Measurements from ENCODE around the gene ATG2B.
A peak's percentile ranks its signal among the peaks of the same experiment; 100 is the strongest.

The ATG2B gene

GRCh38 chr14:96362965-96363750 is at the start of gene ATG2B, which contains the start of gene GSKIP:
ATG2B (minus strand) TSS chr14:96363341; CDS start chr14:96362976, 365 bp downstream.
GSKIP (plus strand) TSS chr14:96363526; CDS start chr14:96382248, 18,722 bp downstream.
- no peaks in the 10 kb centered on the region for H3K9me3 Mint-ChIP-seq
- H3K27me3 Mint-ChIP-seq (ENCODE audit: low read depth), result no peaks in the 10 kb centered on the region
- H3K4me3 Mint-ChIP-seq, result peak within 1 kb of the TSS; percentile 95 to 97 (median 95)
- peak within 1 kb of the TSS; percentile 83 to 93 (median 92) for H3K27ac Mint-ChIP-seq
- no peak for TF ChIP-seq CTCF (IDR thresholded peaks at IDR 0.05; ENCODE audit: unreplicated experiment in 3 of 3)
- H3K4me1 Mint-ChIP-seq, result peaks cover 44% of the 10 kb centered on the region
- peaks cover 4% of the 10 kb centered on the region for H3K36me3 Mint-ChIP-seq (ENCODE audit: low read depth)

- H3K4me3 Mint-ChIP-seq, result no peak overlapping the region
- H3K36me3 Mint-ChIP-seq (ENCODE audit: low read depth), result no peaks in the 10 kb centered on the region
- TF ChIP-seq CTCF (IDR thresholded peaks at IDR 0.05; ENCODE audit: unreplicated experiment in 3 of 3), result no peak
- no peaks in the 10 kb centered on the region for H3K4me1 Mint-ChIP-seq
- peaks cover 9% of the 10 kb centered on the region for H3K27me3 Mint-ChIP-seq (ENCODE audit: low read depth)
- no peak overlapping the region for H3K27ac Mint-ChIP-seq
- no peaks in the 10 kb centered on the region for H3K9me3 Mint-ChIP-seq
Measured at GRCh38 chr14:96410119-96410518, 47.0 kb upstream of the ATG2B start.

- Mint-ChIP-seq H3K9me3 (no peaks in the 10 kb centered on the region), H3K27ac (no peak overlapping the region), H3K4me1 (no peaks in the 10 kb centered on the region), H3K27me3 (ENCODE audit: low read depth) (peaks cover 9% of the 10 kb centered on the region), H3K4me3 (no peak overlapping the region), H3K36me3 (ENCODE audit: low read depth) (no peaks in the 10 kb centered on the region)
- no peak for TF ChIP-seq CTCF (IDR thresholded peaks at IDR 0.05; ENCODE audit: unreplicated experiment in 3 of 3)
Measured at GRCh38 chr14:96409701-96410100, 46.6 kb upstream of the ATG2B start.

GRCh38 chr14:96408608-96409007 is 45.5 kb upstream of the ATG2B start:
- H3K36me3 Mint-ChIP-seq (ENCODE audit: low read depth), result no peaks in the 10 kb centered on the region
- TF ChIP-seq CTCF (IDR thresholded peaks at IDR 0.05; ENCODE audit: unreplicated experiment in 3 of 3), result no peak

GRCh38 chr14:96407935-96408570 is 44.9 kb upstream of the ATG2B start:
- no peaks in the 10 kb centered on the region for H3K27me3 Mint-ChIP-seq (ENCODE audit: low read depth)
- H3K36me3 Mint-ChIP-seq (ENCODE audit: low read depth), result no peaks in the 10 kb centered on the region
- no peaks in the 10 kb centered on the region for H3K9me3 Mint-ChIP-seq
- H3K4me1 Mint-ChIP-seq, result no peaks in the 10 kb centered on the region
- no peak for TF ChIP-seq CTCF (IDR thresholded peaks at IDR 0.05; ENCODE audit: unreplicated experiment in 3 of 3)
- no peak overlapping the region for H3K4me3 Mint-ChIP-seq
- no peak overlapping the region for H3K27ac Mint-ChIP-seq

More at GRCh38 chr14:96408608-96409007, 45.5 kb upstream of the ATG2B start:
- no peaks in the 10 kb centered on the region for H3K27me3 Mint-ChIP-seq (ENCODE audit: low read depth)
- no peaks in the 10 kb centered on the region for H3K9me3 Mint-ChIP-seq
- H3K27ac Mint-ChIP-seq, result no peak overlapping the region
- no peaks in the 10 kb centered on the region for H3K4me1 Mint-ChIP-seq
- no peak overlapping the region for H3K4me3 Mint-ChIP-seq

Measured in nephron (organoid).